HL-60 (cell line): Measurements from ENCODE around the gene MGAT5.

Experiments
- DNase-seq, 2 experiments: peaks; one replicate each; pipeline ENCODE4 v3.0.0-alpha.2; 2010 to 2020; ENCODE audit warnings: low read depth in 1 of 2, low spot score in 1 of 2
- H3K27ac ChIP-seq: fragments of 250-450 bp; sonication (Bioruptor Pico); replicated peaks from 2 replicates; pipeline ENCODE4 v1.5.1; 2020; ENCODE audit warnings: mild to moderate bottlenecking, moderate library complexity
- H3K27me3 ChIP-seq: fragments of 250-450 bp; sonication (Bioruptor Pico); 2 replicates; pipeline ENCODE4 v1.5.1; 2021; ENCODE audit warnings: mild to moderate bottlenecking, moderate library complexity; ENCODE audit not compliant: insufficient read depth, poor library complexity, severe bottlenecking
- H3K4me3 ChIP-seq: replicated peaks from 2 replicates; pipeline ENCODE4 v1.5.1; 2011; ENCODE audit warnings: mild to moderate bottlenecking, control low read depth, low read length; ENCODE audit not compliant: insufficient read depth
- CTCF ChIP-seq: IDR thresholded peaks from one replicate; pipeline ENCODE4 v1.5.1; 2011; ENCODE audit warnings: low read length, control low read depth, inconsistent platforms; ENCODE audit not compliant: insufficient read depth
- GABPA ChIP-seq: IDR thresholded peaks from 2 replicates; pipeline ENCODE4 v1.6.1; 2012; ENCODE audit warnings: low read depth
- POLR2AphosphoS5 ChIP-seq: IDR thresholded peaks from 2 replicates; pipeline ENCODE4 v1.6.1; 2012; ENCODE audit warnings: low read depth
- SPI1 ChIP-seq: IDR thresholded peaks from 2 replicates; pipeline ENCODE4 v1.6.1; 2012; ENCODE audit warnings: low read depth, mild to moderate bottlenecking, borderline replicate concordance
- TF ChIP-seq, protein P1 (sequence below): IDR thresholded peaks from 2 replicates; pipeline ENCODE4 v1.6.1; 2012; ENCODE audit warnings: low read depth; ENCODE audit not compliant: insufficient replicate concordance

MGAT5 gene

GRCh38 chr2:134435936-134436335, 182.1 kb downstream of the MGAT5 start:
- DNase-seq, result no peak
- H3K4me3 ChIP-seq, result no peak overlapping the region
- no peaks in the 10 kb centered on the region for H3K27me3 ChIP-seq
- H3K27ac ChIP-seq, result no peak overlapping the region
- TF ChIP-seq, protein P1, sequence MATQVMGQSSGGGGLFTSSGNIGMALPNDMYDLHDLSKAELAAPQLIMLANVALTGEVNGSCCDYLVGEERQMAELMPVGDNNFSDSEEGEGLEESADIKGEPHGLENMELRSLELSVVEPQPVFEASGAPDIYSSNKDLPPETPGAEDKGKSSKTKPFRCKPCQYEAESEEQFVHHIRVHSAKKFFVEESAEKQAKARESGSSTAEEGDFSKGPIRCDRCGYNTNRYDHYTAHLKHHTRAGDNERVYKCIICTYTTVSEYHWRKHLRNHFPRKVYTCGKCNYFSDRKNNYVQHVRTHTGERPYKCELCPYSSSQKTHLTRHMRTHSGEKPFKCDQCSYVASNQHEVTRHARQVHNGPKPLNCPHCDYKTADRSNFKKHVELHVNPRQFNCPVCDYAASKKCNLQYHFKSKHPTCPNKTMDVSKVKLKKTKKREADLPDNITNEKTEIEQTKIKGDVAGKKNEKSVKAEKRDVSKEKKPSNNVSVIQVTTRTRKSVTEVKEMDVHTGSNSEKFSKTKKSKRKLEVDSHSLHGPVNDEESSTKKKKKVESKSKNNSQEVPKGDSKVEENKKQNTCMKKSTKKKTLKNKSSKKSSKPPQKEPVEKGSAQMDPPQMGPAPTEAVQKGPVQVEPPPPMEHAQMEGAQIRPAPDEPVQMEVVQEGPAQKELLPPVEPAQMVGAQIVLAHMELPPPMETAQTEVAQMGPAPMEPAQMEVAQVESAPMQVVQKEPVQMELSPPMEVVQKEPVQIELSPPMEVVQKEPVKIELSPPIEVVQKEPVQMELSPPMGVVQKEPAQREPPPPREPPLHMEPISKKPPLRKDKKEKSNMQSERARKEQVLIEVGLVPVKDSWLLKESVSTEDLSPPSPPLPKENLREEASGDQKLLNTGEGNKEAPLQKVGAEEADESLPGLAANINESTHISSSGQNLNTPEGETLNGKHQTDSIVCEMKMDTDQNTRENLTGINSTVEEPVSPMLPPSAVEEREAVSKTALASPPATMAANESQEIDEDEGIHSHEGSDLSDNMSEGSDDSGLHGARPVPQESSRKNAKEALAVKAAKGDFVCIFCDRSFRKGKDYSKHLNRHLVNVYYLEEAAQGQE, result no peak
- TF ChIP-seq POLR2AphosphoS5 (no peak), SPI1 (no peak), CTCF (no peak), GABPA (no peak)

DNA sequence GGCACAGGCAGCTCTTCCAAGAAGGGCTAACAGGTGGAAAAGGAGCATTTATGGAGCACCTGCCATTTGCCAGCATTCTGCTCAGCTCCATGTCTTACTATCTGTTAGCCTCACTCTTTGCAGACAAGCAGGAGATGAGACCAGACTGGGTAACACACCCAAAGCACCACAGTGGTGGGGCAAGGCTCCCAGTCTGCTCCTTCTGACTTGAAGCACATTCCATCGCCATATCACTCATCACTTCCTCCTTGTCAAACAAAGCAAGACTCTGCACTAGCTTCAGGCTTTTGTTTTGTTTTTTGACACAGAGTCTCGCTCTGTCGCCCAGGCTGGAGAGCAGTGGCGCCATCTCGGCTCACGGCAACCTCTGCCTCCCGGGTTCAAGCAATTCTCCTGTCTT, 182.8 kb downstream of the MGAT5 start:
- Histone ChIP-seq H3K4me3 (no peak overlapping the region), H3K27me3 (no peaks in the 10 kb centered on the region), H3K27ac (no peak overlapping the region)
- TF ChIP-seq CTCF (no peak), POLR2AphosphoS5 (no peak), GABPA (no peak), SPI1 (no peak)
- TF ChIP-seq, protein P1, result no peak
- no peak for DNase-seq

- no peak for DNase-seq
- no peak overlapping the region for H3K4me3 ChIP-seq
- H3K27ac ChIP-seq, result no peak overlapping the region
- no peaks in the 10 kb centered on the region for H3K27me3 ChIP-seq
- TF ChIP-seq SPI1, result no peak
- no peak for TF ChIP-seq GABPA
- TF ChIP-seq POLR2AphosphoS5, result no peak
- TF ChIP-seq, protein P1, result no peak
- TF ChIP-seq CTCF, result no peak
Measured at GRCh38 chr2:134438371-134438770, 184.5 kb downstream of the MGAT5 start.
